ENCODE measurements around the gene MYCBPAP. TPM values are rescaled to one million over a fixed set of nuclear protein-coding genes. Genes with fewer than 3 reads are reported as not detected.

The MYCBPAP gene
- total RNA-seq, 4 donors from 2014 or later, result 0.64 to 3.7 (median 2.7) TPM; not detected in 1

DNA sequence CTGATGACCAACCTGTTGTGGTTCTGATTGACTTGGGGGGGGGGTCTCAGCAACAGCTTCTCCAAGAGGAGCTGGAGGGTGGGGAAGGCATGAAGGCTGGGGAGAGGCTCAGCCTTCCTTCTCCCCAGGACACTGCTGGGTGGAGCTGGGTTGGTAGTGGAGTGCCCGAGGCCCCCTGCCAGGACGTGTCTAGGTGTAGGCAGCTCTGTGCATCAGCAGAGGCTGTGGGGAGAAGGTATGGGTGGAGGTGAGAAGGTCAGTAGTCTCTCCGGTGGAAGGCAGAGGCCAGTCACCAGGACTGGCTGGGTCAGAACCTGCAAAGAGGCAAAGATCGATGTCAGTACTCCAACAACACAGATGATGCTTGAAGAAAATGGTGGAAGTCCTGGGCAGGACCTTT, 43.5 kb upstream of the MYCBPAP start:
- TF ChIP-seq, protein P1, sequence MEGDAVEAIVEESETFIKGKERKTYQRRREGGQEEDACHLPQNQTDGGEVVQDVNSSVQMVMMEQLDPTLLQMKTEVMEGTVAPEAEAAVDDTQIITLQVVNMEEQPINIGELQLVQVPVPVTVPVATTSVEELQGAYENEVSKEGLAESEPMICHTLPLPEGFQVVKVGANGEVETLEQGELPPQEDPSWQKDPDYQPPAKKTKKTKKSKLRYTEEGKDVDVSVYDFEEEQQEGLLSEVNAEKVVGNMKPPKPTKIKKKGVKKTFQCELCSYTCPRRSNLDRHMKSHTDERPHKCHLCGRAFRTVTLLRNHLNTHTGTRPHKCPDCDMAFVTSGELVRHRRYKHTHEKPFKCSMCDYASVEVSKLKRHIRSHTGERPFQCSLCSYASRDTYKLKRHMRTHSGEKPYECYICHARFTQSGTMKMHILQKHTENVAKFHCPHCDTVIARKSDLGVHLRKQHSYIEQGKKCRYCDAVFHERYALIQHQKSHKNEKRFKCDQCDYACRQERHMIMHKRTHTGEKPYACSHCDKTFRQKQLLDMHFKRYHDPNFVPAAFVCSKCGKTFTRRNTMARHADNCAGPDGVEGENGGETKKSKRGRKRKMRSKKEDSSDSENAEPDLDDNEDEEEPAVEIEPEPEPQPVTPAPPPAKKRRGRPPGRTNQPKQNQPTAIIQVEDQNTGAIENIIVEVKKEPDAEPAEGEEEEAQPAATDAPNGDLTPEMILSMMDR (IDR thresholded peaks at IDR 0.05), result no peak
- TF ChIP-seq EP300 (IDR thresholded peaks at IDR 0.05; ENCODE audit: low read depth), result no peak
- Histone ChIP-seq H3K36me3 (no peaks in the 10 kb centered on the region), H3K4me1 (peaks cover 22 to 35% (median 33%) of the 10 kb centered on the region in 4 donors), H3K9me3 (no peaks in the 10 kb centered on the region), H3K27ac (peak overlapping the region in 2 of 4 donors; percentile 83 to 86), H3K27me3 (peaks cover 17% of the 10 kb centered on the region), H3K4me3 (no peak overlapping the region)
- 43 to 81% methylated on average over 2 to 4 of the region's 4 CpGs for WGBS, 2 donors (ENCODE audit: low coverage in 1 of 2)
- intact Hi-C loops (cut with DNase I; ENCODE audit: low total_unique reads) (no loop called here), in situ Hi-C loops (cut with MboI; ENCODE audit: low pct_ligation_motif_present in 1 of 4, low pct_unique_long_range_greater_than_20kb in 1 of 4, low sequenced_read_pairs in 3 of 4) (no loop called here)
- no peak for DNase-seq

DNA sequence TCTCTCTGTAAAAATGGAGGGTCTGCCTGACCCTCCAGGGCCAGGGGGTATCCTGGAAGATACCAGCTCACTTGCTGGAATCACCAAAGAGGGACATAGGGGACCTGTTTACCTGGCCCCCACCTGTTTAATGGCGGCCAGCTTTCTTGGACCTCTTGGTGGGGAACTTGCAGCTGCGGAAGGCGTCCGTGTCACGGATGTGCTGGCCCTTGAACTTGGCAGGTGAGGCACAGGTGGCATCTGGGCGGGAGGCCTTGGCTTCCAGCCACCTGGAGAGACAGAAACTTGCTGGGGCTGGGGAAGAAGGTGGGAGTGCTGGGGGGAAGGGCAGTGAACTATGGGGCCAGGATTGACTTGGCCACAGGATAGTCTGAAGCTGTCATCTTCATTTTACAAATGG, 43.1 kb upstream of the MYCBPAP start:
- Histone ChIP-seq H3K4me1 (peaks cover 23 to 39% (median 37%) of the 10 kb centered on the region in 4 donors), H3K4me3 (no peak overlapping the region), H3K27me3 (peaks cover 17% of the 10 kb centered on the region), H3K9me3 (no peaks in the 10 kb centered on the region), H3K36me3 (no peaks in the 10 kb centered on the region), H3K27ac (peak overlapping the region in 2 of 4 donors; percentile 83 to 86)
- DNase-seq, result no peak
- TF ChIP-seq POLR2AphosphoS5 (IDR thresholded peaks at IDR 0.05) (no peak), POLR2A (IDR thresholded peaks at IDR 0.05) (no peak), EP300 (IDR thresholded peaks at IDR 0.05; ENCODE audit: low read depth) (no peak)
- TF ChIP-seq, protein P1 (IDR thresholded peaks at IDR 0.05), result no peak
- 74% methylated on average over 6 of the region's 6 CpGs; no CpG with 5 or more reads in 1 of the 2 donors for WGBS, 2 donors (ENCODE audit: low coverage in 1 of 2)
- in situ Hi-C loops (cut with MboI; ENCODE audit: low pct_ligation_motif_present in 1 of 4, low pct_unique_long_range_greater_than_20kb in 1 of 4, low sequenced_read_pairs in 3 of 4) (no loop called here), intact Hi-C loops (cut with DNase I; ENCODE audit: low total_unique reads) (no loop called here)

GRCh38 chr17:50465635-50466034, 42.6 kb upstream of the MYCBPAP start:
- intact Hi-C loops (cut with DNase I; ENCODE audit: low total_unique reads) (no loop called here), in situ Hi-C loops (cut with MboI; ENCODE audit: low pct_ligation_motif_present in 1 of 4, low pct_unique_long_range_greater_than_20kb in 1 of 4, low sequenced_read_pairs in 3 of 4) (no loop called here)
- peaks cover 17% of the 10 kb centered on the region for H3K27me3 ChIP-seq
- H3K27ac ChIP-seq, result peak overlapping the region; percentile 17 to 86 (median 84)
- H3K36me3 ChIP-seq, result no peaks in the 10 kb centered on the region
- H3K9me3 ChIP-seq, result no peaks in the 10 kb centered on the region
- 91 to 100% methylated on average over 1 to 9 of the region's 9 CpGs for WGBS, 2 donors (ENCODE audit: low coverage in 1 of 2)
- H3K4me3 ChIP-seq, result no peak overlapping the region
- no peak for DNase-seq
- TF ChIP-seq POLR2AphosphoS5 (IDR thresholded peaks at IDR 0.05), result no peak
- no peak for TF ChIP-seq POLR2A (IDR thresholded peaks at IDR 0.05)
- TF ChIP-seq, protein P1 (IDR thresholded peaks at IDR 0.05), result no peak
- TF ChIP-seq EP300 (IDR thresholded peaks at IDR 0.05; ENCODE audit: low read depth), result no peak
- peaks cover 23 to 42% (median 38%) of the 10 kb centered on the region in 4 donors for H3K4me1 ChIP-seq

DNA sequence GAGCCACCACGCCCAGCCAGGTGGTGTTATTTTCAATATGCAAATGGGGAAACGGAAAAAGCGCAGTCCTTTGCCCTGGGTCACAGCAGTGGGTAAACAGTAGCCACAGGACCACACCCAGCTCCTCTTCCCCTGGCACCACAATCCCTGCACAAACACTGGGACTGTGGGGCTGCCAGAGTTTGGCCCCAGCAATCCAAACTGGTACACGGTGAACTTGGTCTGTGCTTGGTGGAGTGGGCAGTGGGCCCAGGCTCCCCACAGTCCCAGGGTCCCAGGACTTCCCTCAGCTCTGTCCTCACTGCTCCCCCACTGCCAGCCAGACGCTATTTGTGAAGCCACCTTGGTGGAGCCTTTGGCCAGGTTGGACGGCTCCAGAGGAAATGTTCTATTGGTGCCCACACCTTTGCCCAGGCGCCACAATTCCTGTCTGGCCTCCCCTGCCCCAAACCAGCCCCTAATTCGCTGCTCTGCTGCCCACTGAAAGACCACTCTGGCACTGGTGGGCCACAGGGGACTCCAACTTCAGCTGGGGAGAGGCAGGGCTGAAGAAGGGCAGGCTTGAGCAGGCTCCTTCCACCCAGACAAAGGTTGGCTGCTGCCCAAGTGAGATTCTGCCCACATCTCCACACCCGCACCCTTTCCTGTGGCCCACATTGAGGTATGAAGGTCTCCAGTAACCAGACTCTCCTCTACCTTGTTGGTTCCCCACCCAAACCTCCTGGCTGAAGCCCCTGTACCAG, 41.7 kb upstream of the MYCBPAP start:
- WGBS, 2 donors (ENCODE audit: low coverage in 1 of 2), result 46% methylated on average over 9 of the region's 9 CpGs; no CpG with 5 or more reads in 1 of the 2 donors
- H3K27ac ChIP-seq, result peak overlapping the region; percentile 79 to 86 (median 84)
- no peaks in the 10 kb centered on the region for H3K36me3 ChIP-seq
- H3K27me3 ChIP-seq, result peaks cover 17% of the 10 kb centered on the region
- no peak overlapping the region for H3K4me3 ChIP-seq
- in situ Hi-C loops (cut with MboI; ENCODE audit: low pct_ligation_motif_present in 1 of 4, low pct_unique_long_range_greater_than_20kb in 1 of 4, low sequenced_read_pairs in 3 of 4), result no loop called here
- peak; percentile 86 for DNase-seq
- no peaks in the 10 kb centered on the region for H3K9me3 ChIP-seq
- H3K4me1 ChIP-seq, result peaks cover 27 to 49% (median 43%) of the 10 kb centered on the region in 4 donors
- TF ChIP-seq EP300 (IDR thresholded peaks at IDR 0.05; ENCODE audit: low read depth) (no peak), POLR2AphosphoS5 (IDR thresholded peaks at IDR 0.05) (peak in 2 of 3 donors; percentile 70 to 72), POLR2A (IDR thresholded peaks at IDR 0.05) (peak; percentile 64)
- intact Hi-C loops (cut with DNase I; ENCODE audit: low total_unique reads), result no loop called here

Data from transverse colon (tissue), 4 donors.